ENCODE data around the gene AMER1.
"Not testable (repeated sequence)": the region's sequence is repeated elsewhere in the genome, so short reads cannot be mapped to it uniquely, and the experiment has no call there.

The AMER1 gene

DNA sequence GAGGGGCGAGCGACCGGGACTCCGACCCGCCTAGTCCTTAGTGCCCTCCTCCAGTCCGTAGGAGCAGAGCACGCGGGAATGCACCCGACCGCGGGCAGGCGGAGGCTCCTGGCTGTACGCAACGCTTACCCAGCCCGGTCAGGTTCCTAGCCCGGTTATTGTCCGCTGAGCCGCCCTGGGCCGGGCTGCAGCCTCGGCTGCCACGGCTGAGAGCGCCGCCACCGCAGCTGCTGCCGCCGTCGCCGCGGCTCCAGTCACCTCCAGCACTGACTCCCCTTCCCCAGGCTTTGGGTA lies at the start of gene AMER1:
Gene AMER1 (minus strand): TSS at position 268 of the 294 bp plus-strand sequence. CDS start 12,422 bp downstream, outside the sequence.
- DNase-seq (ENCODE audit: low read depth in 2 of 2): no peak

- DNase-seq (ENCODE audit: low read depth in 2 of 2): no peak
Observed at GRCh38 chrX:64230123-64230970, 24.8 kb upstream of the AMER1 start, which contains the start of gene ASB12. Gene ASB12 (minus strand): TSS chrX:64230607. CDS start chrX:64225650, 4,957 bp downstream.

DNA sequence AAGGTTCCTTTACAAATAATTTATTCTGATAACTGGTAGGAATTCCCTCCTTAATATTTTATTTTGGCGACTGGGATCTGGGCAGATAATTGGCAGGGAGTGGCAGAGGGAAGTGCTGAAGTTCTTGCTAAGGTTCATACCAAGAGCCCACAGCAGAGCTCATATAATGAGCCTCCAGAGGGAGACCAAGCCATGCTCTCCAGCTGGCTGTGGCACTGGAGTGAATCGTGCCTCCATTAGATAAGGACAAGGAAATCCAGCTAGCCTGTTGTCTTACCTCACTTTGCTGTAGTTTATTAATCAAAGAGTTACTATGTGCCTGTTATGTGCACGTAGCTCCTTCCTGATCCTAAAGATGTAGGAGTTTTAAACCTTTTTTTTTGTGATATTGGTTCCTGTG lies 23.6 kb upstream of the AMER1 start:
- no peak for DNase-seq (ENCODE audit: low read depth in 2 of 2)

GRCh38 chrX:64218023-64218422 lies 12.5 kb upstream of the AMER1 start:
- DNase-seq (ENCODE audit: low read depth in 2 of 2): no peak

DNA sequence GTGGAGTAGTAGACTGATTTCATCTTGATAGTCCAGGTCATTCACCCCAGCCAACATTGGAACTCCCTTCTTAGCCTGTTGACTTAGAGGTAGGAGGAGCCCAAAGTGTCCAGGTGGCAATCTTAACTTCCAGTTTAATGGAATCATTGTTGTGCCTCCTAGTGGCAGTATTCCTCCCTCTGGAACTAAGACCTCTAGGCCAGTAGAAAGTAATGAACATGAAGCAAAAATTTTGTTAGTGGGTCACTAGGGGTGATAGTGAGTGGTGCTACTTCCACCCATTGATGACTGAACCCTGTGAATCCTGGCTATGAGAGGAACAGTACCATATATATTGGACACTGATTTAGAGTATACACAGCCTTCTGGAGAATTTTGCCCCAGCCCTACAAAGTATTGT lies 8.5 kb upstream of the AMER1 start:
- not testable (repeated sequence) for DNase-seq (ENCODE audit: low read depth in 2 of 2)

- DNase-seq (ENCODE audit: low read depth in 2 of 2): no peak
Observed at GRCh38 chrX:64206556-64207162, 1.2 kb upstream of the AMER1 start.

DNA sequence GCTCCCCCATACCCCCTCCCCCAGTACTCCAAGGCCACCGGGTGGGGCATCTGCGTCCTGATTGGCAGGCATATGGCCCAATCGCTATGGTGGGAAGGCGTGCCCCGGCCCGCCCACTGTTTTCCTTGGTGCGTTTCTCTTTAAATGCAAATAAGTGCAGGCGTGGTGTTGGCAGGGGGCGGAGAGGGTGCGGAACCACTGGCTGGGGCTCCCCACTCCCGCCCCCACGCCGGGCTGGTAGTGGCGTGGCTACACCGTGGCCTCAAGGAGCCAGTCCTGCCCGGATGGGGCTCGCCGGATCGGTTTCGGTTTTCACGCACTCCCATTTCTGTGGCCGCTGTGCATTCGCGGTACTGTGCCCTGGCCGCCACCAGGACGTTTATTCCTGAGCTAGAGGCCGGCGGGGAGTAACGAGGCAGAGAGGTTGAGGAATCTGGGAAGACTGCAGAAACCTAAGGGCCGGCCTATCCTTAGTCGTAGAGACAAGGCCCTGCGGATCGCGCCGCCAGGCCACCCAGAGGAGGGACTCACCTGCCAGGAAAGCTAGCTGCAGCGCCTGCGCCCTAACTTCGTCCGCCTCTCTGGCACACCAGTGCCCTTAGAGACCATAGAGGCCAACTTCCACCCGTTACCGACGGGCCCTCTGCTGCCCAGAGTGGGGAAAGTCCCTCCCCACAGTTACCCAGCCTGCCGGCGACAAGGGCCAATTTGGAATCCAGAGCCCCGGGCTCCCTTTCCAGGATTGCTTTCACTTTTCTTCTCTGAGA lies 410 bp upstream of the AMER1 start:
- DNase-seq (ENCODE audit: low read depth in 2 of 2): peak; percentile 76 to 77

GRCh38 chrX:64204701-64205440 lies 637 bp downstream of the AMER1 start:
- DNase-seq (ENCODE audit: low read depth in 2 of 2): no peak

DNA sequence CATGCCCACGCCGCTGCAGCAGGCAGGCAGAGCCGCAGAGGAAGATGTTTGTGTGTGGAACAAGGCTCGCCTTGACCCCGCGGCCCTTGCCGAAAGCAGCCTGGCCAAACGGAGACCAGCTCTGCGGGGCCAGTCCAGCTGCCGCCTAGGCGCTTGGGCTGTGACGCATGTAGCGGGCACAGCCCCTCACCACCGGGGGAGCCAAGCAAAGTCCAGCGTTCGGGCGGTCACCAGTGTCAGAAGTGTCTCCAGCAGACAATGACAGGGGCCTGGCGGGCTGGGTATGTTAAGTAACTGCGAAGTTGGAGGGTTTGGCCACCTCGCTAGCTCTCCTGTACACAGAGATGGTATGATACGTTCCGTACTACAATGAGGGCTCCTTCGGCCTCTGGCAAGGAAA lies 1.3 kb downstream of the AMER1 start:
- DNase-seq (ENCODE audit: low read depth in 2 of 2): no peak

DNA sequence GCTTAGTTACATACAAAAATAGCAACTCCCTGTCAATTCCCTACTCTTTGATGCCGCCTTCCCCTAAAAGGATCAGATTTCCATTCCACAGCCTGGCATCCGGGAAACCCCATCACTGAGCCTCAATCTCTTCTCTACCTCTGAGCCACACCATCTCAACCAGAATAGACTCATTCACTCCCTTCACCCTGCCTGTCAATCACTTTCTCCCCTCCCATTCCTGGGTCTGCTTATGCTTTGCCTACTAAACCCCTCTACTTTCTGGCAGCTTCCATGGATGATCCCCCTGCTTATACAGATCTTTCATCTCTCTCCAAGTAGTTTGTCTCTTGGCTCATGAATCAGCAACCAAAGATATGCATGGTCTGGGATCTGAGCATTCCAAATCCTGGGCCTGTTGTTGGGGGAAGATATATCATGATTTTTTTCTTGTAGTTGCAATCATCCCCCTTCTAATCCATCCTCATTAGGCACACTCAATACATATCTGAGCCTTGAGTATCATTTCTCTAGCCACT lies 2.6 kb downstream of the AMER1 start:
- DNase-seq (ENCODE audit: low read depth in 2 of 2): no peak

- DNase-seq (ENCODE audit: low read depth in 2 of 2): no peak
Observed at GRCh38 chrX:64198036-64198435, 7.5 kb downstream of the AMER1 start.

DNA sequence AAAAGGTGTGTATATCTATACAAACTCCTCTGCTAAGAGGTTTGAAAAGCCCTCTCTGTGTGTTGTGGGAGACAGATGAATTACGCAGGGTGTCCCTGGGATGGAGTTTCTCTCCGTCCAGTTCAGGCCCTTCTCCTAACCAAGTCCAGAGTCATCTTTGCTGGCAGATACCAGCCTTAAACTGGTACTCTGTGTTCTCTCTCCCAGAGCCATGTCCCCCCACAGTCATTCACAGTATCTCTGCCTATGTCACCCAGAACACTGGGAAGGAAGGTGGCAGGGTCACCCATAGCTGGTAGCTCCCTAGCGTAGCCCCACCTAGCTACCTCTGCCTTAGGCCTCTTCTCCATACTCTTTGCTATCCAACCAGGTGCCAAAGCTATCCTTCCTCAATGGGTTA lies 8.9 kb downstream of the AMER1 start:
- DNase-seq (ENCODE audit: low read depth in 2 of 2): no peak

GRCh38 chrX:64195862-64196261 lies 9.6 kb downstream of the AMER1 start:
- no peak for DNase-seq (ENCODE audit: low read depth in 2 of 2)

- no peak for DNase-seq (ENCODE audit: low read depth in 2 of 2)
Observed at GRCh38 chrX:64192673-64193072, 12.8 kb downstream of the AMER1 start.

GRCh38 chrX:64192040-64192439 lies 13.5 kb downstream of the AMER1 start:
- no peak for DNase-seq (ENCODE audit: low read depth in 2 of 2)

- no peak for DNase-seq (ENCODE audit: low read depth in 2 of 2)
Observed at GRCh38 chrX:64191281-64192010, 14.1 kb downstream of the AMER1 start.

DNA sequence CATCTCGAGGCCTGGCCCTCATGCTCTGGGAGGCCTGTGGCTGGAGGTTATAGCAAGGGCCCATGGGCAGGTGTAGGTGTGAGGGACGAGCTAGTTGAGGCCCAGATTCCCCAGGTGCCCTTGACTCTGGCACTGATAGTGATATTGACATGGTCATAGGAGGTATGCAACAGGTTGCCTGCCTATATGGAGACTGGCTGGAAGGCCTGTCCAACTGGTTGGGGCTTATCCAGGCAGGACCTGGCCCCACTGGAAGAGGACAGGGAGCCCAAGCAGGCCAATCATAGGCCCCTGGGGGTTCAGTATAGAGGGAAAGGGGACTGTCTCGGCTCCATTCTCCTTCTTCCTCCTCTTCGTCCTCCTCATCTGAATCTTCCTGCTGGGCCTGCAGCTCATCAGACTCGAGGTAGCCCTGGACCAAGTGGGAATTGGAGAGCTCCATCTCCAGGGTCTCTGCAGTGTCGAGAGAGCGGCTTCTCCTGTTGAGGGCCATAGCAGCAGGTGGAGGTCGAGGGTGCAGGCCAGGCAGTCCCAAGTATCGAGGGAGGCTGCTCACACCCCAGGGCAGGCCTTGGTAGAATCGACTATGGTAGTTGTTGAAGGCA lies 15.3 kb downstream of the AMER1 start:
- DNase-seq (ENCODE audit: low read depth in 2 of 2): no peak

DNA sequence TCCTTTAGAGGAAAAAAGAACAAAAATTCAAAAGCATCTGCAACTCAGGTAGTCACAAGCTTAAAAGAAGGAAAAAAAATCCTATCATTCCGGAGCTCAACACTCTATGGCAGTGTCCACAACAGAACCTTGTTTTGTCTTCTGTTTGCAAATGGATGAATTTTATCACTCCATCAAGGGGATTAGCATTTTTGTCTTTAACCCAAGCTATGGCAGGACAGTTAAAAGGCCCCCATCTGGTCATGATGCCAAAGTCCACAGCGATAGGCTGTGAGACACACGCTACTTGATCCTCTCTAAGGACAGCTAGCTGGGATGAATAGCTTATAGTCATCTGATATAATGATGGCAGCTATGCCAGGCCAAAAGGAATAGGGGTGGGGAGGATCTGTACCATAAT lies 16.6 kb downstream of the AMER1 start:
- DNase-seq (ENCODE audit: low read depth in 2 of 2): no peak

- DNase-seq (ENCODE audit: low read depth in 2 of 2): no peak
Observed at GRCh38 chrX:64187762-64188150, 17.8 kb downstream of the AMER1 start.

DNA sequence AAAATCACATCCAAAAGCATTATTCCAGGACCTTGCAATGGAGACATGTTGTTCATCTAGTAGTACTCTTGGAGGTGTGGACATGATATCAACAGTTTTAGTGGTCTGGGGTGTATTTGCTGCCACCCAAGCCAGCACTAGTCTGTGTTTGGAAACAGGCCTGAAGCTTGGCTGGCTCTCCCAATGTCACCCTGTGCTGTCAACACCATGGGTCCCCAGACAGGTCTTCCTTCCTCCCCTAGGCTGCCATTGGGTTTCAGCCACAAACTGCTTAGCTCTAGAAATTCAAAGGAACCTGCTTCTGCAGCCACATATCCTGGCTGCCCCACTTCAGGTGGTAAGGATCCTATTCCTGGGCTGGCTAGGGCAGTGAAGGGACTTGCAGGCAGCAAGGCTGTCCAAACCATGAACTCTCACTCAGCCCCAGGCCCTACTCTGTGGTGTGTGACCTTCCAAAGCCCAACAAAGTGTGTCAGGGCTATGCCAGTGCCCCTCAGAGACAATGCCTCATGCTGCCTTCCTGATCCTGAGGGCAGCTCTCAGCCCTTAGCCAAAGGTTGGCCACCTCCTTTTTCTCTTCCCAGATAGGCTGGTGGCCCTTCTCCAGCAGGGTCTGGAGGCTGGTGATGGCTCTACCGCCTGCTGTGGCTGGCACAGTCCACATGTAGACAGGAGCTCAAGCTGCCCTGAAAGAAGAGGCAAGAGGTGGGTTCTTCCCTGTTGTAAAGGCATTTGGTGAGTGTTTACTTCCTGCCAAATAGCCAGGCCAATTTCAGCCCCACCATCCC lies 18.3 kb downstream of the AMER1 start:
- no peak for DNase-seq (ENCODE audit: low read depth in 2 of 2)

All from stimulated activated CD8-positive, alpha-beta memory T cell treated with anti-CD3 and anti-CD28 coated beads, Interleukin-2, amount 100 ng/mL, for 1 hour (primary cell).